Inflammatory macrophage treated with lipopolysaccharide for 1 hour (primary cell): ENCODE results near the gene C3.
"Not testable (repeated sequence)": the region's sequence is repeated elsewhere in the genome, so short reads cannot be mapped to it uniquely, and the experiment has no call there.

Experiments
- DNase-seq, 2 donors: peaks; one replicate each; pipeline ENCODE4 v3.0.0-alpha.2; 2020 to 2022

C3 gene

DNA sequence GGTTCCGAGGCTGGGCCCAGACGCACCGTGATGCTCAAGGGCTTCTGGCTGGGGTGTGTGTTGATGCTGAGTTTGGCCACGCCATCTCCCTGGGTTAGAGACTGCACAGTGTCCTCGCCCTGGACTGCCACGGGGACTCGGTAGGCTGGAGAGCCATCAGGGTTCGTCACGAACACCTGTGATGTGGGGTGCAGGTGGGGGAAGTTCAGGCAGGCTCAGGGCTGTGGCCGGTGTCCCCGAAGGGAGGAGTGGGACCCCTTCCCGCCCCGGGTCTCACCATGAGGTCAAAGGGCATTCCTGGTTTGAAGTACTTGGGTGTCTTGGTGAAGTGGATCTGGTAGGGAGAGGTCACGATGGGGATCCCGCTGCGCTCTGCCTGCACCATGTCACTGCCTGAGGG, 8.2 kb downstream of the C3 start:
- DNase-seq: no peak

DNA sequence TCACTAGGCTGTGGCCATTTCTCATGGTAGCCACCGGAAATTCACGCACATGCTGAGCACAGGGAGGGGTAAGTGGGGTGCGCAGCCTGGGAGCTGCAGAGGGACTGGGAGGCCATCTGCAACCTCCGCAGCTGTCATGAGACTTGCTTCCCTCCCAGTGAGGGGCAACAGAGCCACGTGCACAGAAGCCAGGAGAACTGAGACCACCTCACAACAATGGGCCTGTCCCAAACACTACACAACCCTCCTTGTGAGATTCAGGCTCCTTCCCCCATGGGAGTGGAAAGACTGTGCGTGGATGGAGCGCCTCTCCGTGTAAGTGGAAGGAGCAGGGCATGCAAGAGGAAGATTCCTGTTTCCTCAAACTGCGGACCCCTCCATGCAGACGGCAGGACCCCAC, 8.8 kb downstream of the C3 start:
- no peak for DNase-seq

DNA sequence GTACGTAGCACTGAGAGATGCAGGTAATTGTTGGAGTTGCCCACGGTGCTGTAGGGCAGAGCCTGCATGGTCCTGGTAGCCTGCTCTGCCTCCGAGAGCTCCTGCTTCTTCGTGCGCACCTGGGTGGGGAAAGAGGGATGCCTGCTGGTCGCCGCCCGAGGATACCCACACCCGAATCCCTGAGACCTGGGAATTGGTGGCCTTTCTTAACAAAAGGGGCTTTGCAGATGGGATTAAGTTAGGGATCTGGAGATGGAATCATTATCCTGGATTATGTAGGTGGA, 9.4 kb downstream of the C3 start:
- DNase-seq: no peak

DNA sequence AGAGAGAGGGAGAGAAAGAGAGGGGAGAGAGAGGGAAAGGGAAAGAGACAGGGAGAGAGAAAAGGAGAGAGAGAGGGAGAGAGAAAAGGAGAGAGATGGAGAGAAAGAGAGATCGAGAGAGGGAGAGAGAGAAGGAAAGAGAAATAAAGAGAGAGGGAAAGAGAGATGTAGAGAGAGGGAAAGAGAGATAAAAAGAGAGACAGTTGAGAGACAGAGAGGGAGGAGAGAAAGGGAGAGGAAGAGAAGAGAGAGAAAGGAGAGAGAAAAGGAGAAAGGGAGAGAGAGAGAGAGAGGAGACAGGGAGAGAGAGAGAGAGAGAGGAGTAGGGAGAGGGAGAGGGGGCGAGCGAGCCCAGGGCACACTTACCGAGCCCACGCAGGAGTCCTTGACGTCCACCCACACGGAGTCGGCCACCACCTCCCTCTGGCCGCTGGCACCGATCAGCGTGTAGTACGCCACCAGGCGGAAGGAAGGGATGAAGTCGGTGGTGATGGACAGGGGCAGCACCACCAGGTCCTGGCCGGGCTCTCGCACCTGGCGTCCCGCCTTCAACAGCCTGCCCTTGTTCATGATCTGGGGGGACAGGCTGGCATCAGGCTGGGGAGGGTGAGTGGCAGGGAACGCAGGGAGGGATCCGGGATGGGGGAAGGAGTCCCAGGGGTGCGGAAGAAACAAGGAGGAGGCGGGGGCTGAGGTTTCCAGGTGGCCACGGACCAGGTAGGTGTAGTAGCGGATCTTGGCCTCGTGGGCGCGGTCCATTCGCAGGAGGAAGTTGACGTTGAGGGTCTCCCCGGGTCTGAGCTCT, 10.0 kb downstream of the C3 start:
- DNase-seq: no peak

- DNase-seq: no peak
These were observed 10.9 kb downstream of the C3 start for GRCh38 chr19:6709549-6709948.

- not testable (repeated sequence) for DNase-seq
These were observed 11.5 kb downstream of the C3 start for GRCh38 chr19:6708913-6709312.

- DNase-seq: no peak
These were observed 12.1 kb downstream of the C3 start for GRCh38 chr19:6708346-6708745.

- DNase-seq: no peak
These were observed 12.8 kb downstream of the C3 start for GRCh38 chr19:6707658-6708018.

DNA sequence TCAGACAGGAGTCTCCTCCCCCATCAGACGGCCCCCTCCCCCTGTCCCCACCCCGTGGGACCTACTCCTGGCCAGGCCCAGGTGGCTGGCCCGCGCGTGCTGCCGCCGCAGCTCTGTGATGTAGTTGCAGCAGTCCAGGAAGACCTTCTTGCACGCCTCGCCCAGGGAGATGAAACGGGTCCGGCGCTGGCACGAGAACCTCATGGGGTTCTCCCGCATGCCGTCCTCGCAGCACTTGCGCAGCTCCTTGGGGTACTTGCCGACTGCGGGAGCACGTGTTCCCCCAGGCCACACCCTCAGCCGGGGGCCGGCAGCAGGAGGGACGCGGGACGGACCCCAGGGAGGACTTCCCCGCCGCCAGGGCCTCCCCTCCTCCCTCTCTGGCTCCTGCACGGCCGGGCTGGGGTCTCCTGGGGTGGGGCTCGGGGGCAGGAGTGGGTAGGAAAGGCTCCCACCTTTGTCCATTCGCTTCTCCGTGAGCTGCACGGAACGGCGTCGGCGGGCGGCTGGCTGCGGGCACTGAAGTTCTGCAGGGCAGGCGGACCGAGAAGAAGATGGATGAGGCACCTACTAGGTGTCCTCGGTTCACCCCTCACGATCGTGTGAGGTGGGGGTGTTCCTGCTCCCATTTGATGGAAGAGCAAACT, 13.3 kb downstream of the C3 start:
- no peak for DNase-seq

DNA sequence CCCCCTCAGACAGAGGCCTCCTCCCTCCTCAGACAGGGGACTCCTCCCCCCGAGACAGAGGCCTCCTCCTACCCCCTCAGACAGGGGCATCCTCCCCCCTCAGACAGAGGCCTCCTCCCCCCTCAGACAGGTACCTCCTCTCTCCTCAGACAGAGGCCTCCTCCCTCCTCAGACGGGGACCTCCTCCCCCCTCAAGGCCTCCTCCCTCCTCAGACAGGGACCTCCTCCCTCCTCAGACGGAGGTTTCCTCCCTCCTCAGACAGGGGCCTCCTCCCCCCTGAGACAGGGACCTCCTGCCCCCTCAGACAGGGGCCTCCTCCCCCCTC, 13.9 kb downstream of the C3 start:
- DNase-seq: no peak

DNA sequence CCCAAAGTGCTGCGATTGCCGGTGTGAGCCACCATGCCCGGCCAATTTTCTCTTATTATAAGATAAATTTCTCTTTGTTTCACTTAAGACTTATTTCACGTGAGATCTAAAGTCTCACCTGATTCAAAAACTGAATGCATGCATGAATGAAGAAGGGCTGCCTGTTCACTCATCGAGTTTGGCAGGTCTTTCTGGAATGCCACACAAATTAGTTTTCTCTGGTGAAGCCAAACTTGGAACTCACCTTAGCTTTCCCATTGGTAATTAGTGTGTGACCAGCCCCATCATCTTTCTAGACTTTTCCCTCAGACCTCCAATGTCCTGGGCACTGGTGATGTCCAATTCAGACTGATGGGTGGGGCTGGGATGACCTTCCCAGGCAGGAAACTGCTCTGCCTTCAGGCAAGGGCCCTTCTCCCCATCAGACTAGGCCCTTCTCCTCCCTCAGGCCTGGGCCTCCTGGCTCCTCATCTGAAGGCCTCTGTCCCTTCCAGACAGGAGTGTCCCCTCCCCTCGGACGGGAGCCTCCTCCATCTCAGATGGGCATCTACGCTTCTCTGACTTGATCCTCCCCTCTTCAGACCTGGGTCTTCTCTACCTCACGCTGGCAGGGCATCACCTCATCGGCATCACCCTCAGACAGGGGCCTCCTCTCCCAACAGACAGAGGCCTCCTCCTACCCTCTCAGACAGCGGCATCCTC, 14.4 kb downstream of the C3 start:
- no peak for DNase-seq

DNA sequence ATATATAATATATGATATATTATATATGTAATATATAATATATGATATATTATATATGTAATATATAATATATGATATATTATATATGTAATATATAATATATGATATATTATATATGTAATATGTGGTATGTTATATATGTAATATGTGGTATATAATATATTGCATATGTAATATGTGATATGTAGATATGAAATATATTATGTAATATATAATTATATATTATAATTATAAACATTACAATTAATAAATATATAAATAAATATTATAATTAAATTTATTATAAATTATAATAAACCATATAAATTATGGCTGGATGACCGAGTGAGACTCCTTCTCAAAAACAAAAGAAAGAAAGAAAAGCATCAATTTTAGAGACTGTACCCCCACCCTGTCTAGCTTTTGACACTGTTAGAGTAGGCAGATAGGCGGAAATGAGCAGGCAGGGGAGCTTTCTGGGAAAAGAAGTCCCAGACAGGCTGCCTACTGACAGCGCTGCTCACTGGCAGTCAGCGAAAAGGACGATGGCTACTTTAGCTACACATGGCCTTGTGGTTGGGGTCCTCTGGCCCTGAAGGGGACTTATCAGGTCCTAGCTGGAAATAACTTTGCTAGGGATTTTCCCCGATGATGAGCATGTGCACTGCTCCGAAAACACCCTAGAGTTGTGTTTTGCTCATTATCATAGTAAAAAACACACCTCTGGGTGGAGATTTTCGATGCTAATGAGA, 19.7 kb downstream of the C3 start:
- no peak for DNase-seq

- no peak for DNase-seq
These were observed 20.5 kb downstream of the C3 start for GRCh38 chr19:6699935-6700334.

DNA sequence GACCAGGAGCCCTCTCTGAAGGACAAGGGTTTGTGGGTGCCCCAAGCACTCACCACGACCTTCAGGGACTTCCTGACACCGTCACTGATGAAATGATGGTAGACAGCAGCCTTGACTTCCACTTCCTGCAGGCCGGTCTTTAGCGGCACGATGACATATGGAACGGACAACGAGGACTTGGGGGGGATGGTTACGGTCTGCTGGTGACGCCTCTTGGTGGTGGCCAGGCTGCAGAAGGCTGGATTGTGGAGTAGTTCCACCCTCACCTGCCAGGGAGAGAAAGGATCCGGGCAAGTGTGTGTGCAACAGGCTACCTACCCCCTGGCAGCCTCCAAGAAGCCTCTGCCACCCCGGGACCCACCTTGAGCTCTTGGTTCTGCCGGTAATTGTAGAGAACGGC, 23.2 kb downstream of the C3 start:
- DNase-seq: peak; percentile 16 to 36

DNA sequence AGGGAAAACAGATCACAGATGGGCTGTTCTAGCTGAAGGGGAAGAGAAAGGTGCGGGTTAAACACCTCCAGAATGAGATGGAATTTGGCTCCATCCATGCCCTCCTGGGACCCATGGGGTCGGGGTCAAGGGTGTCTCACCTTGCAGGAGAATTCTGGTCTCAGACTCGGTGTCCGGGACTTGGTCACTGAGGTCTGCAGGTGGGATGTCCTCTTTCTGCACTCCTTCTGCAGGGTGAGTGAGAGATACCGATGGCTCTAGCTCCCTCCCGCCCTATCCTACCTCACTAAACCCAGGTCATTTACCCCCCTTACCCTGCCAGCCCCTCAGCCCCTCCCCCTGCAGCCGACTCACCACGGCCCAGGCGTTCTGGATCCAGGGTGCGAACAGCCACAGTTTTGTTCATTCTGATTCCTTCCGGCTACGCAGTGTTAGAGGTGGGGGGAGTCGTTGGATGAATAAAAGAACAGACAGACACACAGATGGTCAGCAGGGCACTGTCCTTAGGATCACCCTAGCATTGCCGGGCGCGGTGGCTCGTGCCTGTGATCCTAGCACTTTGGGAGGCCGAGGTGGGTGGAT, 24.1 kb downstream of the C3 start:
- no peak for DNase-seq

- no peak for DNase-seq
These were observed 26.2 kb downstream of the C3 start for GRCh38 chr19:6694147-6694815.

- DNase-seq: no peak
These were observed 26.8 kb downstream of the C3 start for GRCh38 chr19:6693681-6694080.

DNA sequence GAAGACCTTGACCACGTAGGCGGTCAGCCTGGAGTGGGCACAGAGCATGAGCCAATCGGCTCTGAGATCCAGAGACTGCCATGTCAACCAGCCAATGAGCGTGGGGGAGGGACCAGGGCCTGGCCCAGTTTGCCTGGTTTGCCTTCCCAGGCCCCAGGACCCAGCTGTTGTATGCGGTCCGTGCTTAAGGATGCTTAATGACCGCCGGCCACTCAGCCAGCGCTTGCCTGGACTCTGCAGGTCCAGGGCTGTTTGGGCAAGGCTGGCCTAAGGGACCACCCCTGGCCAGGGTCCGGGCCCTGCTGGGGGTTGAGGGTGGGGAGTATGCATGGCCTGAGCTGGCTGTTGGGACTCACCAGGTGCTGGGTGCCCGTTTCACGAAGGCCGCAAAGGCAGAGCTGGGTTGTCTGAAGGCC, 27.4 kb downstream of the C3 start:
- DNase-seq: no peak

DNA sequence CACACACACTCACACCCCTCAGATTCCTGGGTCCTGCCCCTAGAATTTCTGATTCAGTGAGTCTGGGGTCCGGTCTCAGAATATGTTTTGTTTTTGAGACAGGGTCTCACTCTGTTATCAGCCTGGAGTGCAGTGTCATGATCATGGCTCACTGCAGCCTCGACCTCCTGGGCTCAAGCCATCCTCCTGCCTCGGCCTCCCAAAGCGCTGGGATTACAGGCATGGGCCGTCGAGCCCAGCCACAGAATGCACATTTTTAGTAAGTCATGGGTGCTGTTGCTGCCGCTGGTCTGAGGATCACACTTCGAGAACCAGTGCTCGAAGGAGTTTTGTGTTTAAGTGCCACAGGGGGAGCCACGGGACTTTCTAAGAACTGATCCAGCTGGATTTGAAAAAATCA, 28.4 kb downstream of the C3 start:
- DNase-seq: no peak

DNA sequence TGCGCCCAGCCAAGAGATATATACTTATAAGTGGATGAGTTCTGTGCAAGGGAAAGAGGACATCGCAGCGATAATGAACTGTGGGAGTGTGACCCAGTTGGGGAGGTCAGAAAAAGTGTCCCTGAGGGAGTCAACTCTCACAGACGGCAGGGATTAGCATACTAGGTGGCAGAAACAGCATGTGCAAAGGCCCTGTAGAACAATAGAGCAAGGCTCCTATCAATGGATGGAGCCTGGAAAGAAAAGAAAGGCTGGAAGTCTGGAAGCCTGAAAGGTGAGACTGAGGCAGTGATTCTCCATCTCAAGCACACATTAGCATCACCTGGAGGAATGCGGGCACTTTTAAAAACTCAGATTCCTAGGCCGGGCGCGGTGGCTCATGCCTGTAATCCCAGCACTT, 29.1 kb downstream of the C3 start:
- no peak for DNase-seq

- DNase-seq: no peak
These were observed 30.1 kb downstream of the C3 start for GRCh38 chr19:6690160-6690885.

GRCh38 chr19:6687114-6687513, 33.3 kb downstream of the C3 start:
- no peak for DNase-seq
